Thyroid gland (tissue), 4 donors: ENCODE results near the gene C1orf122.

Experiments
- POLR2A ChIP-seq, 2 donors: fragments of 450-650 bp; IDR thresholded peaks; one replicate each; pipeline ENCODE4 v1.6.1; 2017; ENCODE audit warnings: antibody characterized with exemption in 2 of 2, mild to moderate bottlenecking in 2 of 2, moderate library complexity in 1 of 2
- TF ChIP-seq, protein P1 (sequence below), 6 experiments: fragments of 200-600 bp in 3 of 6; fragments of 450-650 bp in 3 of 6; sonication (generic) in 3 of 6; IDR thresholded peaks; one replicate each; pipeline ENCODE4 v1.5.1; 2016 to 2019; ENCODE audit warnings: antibody characterized with exemption in 6 of 6, mild to moderate bottlenecking in 2 of 6, inconsistent platforms in 1 of 6, moderate library complexity in 1 of 6

DNA sequence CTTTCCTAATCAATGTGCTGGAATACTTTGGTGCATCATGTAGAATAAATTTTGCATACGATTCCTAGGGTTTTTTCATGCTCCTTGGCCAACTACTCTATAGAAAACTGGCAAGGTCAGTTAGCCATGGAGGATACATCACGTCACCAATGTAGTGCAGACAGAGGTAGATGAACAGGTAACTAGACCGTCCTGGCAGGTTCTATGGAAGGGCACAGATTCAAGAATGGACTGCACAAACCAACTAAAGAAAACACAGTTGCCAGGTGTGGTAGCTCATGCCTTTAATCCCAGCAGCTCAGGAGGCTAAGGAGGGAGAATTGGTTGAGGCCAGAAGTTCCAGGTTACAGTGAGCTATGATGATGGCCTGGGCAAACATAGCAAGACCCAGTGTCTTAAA, 41.9 kb downstream of the C1orf122 start:
- TF ChIP-seq, protein P1, sequence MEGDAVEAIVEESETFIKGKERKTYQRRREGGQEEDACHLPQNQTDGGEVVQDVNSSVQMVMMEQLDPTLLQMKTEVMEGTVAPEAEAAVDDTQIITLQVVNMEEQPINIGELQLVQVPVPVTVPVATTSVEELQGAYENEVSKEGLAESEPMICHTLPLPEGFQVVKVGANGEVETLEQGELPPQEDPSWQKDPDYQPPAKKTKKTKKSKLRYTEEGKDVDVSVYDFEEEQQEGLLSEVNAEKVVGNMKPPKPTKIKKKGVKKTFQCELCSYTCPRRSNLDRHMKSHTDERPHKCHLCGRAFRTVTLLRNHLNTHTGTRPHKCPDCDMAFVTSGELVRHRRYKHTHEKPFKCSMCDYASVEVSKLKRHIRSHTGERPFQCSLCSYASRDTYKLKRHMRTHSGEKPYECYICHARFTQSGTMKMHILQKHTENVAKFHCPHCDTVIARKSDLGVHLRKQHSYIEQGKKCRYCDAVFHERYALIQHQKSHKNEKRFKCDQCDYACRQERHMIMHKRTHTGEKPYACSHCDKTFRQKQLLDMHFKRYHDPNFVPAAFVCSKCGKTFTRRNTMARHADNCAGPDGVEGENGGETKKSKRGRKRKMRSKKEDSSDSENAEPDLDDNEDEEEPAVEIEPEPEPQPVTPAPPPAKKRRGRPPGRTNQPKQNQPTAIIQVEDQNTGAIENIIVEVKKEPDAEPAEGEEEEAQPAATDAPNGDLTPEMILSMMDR (IDR thresholded peaks at IDR 0.05), result no peak
- no peak for TF ChIP-seq POLR2A (IDR thresholded peaks at IDR 0.05)
